GM21367 (cell line): Measurements from ENCODE around the gene CDKN1B.

Experiments used
- ATAC-seq: cut with Tn5 transposase; IDR thresholded peaks from one replicate; pipeline ENCODE4 v1.9.1; 2021; ENCODE audit not compliant: unreplicated experiment

CDKN1B gene

DNA sequence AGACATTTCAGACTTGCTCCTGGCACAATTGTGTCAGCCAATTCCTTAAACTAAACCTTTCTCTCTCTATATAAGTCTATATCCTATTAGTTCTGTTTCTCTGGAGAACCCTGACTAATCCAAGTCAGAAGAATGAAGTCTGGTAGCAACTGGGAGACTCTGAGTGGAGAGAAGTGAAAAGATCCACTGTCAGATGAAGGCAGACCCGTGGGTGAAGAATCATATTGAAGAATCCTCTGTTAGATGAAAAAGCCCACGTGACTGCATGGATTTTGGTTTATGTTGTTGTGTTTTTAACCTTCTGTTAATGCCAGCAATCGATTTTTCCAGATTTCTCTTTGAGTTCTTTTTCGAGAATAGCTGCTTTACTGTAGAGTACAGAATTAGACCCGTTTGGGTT is 38.8 kb downstream of the CDKN1B start:
- ATAC-seq: no peak

DNA sequence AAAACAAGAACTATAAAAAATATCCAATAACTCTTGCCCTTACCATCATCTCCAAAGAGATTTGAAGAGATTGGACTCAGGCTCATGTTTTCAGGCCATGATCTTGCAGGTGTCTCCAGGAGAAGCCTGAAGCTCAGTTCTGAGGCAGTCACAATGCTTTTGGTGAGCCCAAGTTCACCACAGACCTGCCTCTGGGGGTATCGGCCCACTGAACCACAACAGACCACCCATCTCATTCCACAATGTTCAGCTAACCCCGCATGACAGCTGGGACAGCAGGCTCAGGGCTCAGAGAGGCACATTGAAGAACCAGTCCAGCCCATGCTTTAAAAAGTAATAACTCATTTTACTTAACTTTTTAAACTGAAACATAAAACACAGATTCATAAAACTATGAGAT is 40.0 kb downstream of the CDKN1B start:
- ATAC-seq: no peak

DNA sequence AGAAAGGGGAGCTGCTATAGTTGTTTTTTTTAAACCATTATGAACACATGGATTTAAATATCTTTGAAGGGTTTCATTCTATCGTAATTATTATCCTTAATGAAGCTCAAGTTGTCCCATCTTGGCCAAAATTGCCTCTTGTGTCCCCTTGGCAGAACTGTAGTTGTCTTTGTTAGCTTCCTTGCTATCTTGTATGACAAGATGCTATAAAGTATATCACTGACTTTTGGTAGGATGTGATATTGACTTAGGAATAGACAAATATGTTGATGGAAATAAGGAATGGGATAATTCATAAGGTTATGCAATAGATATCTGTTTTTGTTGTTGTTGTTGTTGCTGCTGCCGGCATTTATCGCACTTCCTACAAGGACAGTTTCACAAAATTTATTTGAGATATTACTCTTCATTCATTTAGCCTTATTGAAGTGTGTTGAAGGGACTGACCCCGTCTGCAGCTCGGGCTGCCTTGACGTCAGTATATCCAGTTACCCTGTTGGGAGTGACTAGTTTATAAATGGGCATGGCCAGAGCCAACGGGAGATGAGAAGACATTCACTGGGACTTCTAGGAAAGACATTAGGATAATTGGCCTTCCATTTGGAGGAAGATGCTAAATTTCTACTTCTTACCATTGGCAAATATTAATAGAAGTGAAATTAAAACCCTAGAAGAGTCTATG is 42.2 kb downstream of the CDKN1B start:
- ATAC-seq: no peak

DNA sequence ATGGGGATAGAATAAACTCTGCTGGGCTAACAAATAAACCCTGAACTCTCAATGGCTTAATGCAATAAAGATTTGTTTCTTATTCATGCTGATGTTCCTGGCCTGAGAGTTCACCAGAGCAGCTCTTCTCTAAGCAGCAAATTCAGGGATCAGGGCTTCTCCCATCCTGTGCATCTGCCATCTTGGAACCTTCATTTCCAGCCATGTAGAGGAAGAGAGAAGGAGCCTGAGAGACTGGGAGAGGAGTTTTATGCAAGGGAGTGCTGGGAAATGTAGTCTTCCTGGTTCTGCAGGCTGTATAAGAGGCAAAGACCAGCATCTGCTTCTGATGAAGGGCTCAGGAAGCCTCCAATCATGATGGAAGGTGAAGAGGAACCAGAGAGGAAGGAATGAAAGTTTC is 47.7 kb downstream of the CDKN1B start:
- ATAC-seq: no peak

DNA sequence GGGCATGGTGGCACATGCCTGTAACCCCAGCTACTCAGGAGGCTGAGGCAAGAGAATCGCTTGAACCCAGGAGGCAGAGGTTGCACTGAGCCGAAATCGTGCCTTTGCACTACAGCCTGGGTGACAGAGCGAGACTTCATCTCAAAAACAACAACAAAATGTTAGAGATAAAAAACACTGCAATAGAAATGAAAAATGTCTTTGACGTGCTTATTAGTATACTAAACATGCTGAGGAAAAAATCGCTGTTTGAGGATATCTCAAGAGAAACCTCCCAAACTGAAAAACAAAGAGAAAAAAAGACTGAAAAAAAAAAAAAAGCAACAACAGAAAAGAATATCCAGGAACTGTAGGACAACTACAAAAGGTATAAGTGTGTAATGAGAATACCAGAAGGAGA is 53.1 kb downstream of the CDKN1B start:
- ATAC-seq: no peak
